Non-pigmented ciliary epithelial cell (primary cell): Measurements from ENCODE around the gene CMTM1.

ENCODE experiments used
- DNase-seq: peaks from one replicate; pipeline ENCODE4 v3.0.0-alpha.2; 2010; ENCODE audit warnings: low read depth

The CMTM1 gene

DNA sequence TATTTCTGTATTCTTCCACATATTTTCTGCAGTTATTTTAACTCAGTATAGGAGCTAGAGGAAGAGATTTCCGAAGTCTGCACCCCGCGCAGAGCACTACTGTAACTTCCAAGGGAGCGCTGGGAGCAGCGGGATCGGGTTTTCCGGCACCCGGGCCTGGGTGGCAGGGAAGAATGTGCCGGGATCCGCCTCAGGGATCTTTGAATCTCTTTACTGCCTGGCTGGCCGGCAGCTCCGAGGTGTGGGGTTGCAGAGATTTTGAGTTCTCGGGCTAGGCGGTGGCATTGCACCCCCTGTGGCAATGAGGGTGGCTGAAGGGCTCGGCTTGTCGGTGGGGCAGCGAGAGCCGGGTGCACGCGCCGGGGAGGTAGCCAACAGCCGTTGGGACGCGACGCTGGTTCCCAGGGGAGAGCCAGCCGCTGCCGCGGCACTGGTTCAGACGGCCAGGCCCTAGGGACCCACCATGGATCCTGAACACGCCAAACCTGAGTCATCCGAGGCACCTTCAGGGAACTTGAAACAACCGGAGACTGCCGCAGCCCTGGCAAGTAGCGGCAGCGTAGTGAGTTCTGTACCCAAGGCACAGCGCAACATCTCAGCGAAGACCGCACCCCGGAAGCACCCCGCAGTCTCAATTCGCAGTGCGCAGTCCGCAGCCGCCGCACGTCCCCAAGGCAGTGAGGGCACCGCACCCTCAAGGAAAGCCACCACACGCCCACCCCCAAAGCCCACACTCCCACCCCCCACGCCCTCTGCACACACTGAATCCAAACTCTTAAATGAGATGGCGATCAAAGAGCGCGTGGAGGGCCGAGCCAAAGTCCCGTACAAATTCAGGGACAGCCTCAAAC is at the start of gene CMTM1:
CMTM1 (plus strand) TSS at position 389 of the 851 bp plus-strand sequence; CDS start at position 464, 75 bp downstream.
- no peak for DNase-seq

DNA sequence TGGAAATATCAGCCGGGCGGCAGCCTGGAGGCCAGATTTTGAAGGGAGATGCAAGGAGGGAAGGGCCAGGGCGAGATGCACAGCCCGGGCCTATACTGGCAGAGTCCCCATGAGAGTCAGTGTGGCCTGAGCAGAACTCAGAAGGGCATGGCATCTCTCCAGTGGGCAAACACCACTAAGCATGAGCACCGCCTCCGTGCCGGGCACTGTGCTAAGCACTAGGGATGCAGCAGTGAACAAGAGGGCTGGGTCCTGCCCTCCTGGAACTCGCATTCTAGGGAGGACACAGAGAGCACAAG is 49.8 kb upstream of the CMTM1 start:
- no peak for DNase-seq

DNA sequence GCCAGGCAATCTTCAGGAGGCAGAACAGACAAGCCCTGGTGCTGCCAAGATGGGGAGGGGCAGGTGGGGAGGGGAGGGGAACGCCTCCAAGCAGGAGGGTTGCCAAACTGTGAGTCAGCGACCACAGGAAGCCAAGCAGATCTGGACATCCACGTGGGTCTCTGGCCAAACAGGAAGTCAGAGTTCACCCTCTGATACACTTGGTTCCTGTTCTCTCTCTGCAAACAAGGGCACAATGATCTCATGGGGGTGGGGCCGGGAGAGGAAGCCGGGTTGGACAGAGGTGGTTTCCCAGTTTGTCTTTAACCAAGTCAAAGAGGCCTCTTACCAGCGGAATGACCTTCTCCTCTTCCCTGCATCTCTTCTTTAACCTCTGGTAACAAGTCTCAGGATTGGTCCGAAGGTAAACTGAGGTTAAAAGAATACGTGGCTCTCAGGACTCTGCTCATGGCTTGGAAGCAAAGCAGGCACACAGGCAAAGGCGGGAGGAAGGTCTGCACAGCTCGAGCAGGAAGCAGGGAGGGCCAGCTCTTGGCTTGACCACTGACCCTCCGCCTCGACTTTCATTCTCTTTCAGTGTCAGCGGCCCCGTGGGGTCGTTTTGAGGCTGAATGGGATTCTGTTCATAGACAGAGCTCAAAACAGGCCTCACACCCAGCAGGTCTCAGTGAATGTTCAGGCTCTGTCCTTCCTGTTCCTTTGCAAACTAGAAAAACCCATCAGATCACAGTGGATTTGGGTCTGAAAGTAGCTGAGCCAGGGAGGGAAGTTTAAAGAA is 49.2 kb upstream of the CMTM1 start:
- peak; percentile 99 for DNase-seq

GRCh38 chr16:66517586-66518263 is 48.5 kb upstream of the CMTM1 start:
- DNase-seq, result no peak

- DNase-seq, result no peak
These were observed 46.5 kb upstream of the CMTM1 start for GRCh38 chr16:66519482-66520373.

- no peak for DNase-seq
These were observed 45.7 kb upstream of the CMTM1 start for GRCh38 chr16:66520406-66521170.

DNA sequence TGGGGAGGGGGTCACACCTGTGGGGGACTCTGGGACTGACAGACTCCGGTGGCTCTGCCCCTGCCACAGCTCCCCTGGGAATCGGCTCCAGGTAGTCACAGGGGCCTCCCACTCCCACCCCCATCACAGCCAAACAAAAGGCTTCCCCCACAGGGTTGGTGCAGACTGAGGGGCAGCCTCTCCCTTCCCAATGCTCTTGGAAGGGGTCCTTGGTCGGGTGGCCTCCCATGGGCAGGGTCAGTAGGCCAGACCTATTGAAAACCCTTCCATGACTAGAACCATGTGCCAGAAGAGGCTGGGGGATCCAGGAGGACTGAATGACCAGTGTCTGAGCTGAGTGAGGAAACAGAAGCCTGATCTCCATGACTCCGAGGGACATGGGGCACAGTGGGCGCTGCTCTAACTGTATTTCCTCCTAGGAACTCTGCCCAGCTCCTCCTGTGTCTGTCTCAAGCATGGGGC is 45.0 kb upstream of the CMTM1 start:
- DNase-seq, result no peak

GRCh38 chr16:66521951-66522771 is 44.1 kb upstream of the CMTM1 start:
- DNase-seq, result peak; percentile 93

DNA sequence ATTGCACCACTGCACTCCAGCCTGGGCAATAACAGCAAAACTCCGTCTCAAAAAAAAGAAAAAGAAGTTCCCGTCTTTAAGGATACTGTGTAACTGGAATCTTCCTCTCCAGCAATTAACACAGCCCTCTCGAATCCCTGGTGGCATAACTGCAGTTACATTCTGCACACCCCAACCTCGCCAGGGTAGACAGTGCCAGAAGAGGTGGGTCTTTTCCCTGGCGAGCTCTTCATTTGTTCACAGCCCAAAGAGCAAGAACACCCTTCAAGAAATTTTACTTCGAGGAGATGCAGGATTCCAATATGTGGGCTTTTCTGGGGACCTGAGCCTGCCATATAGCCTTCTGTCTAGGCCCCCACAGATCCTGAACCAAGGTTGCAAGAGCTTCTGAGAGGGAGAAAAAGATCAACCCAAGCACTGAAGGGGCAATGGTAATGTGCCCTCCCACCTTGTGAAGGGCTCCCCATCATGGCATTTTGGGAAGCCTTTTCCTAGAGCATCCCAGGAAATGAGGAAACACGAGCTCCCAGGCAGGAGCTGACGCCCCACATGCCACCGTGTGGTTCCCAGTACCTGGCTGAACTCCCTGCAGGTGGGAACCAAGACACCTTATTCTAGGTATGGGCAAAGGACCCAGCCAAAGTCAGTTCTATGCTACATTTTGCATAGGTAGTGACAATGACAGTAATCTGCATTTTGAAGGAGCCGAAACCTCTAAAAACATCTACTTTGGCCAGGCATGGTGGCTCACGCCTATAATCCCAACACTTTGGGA is 43.2 kb upstream of the CMTM1 start:
- DNase-seq, result no peak

- no peak for DNase-seq
These were observed 42.3 kb upstream of the CMTM1 start for GRCh38 chr16:66523861-66524354.

- DNase-seq, result no peak
These were observed 41.6 kb upstream of the CMTM1 start for GRCh38 chr16:66524601-66525164.

GRCh38 chr16:66525396-66526180 is 40.7 kb upstream of the CMTM1 start:
- peak; percentile 73 for DNase-seq

DNA sequence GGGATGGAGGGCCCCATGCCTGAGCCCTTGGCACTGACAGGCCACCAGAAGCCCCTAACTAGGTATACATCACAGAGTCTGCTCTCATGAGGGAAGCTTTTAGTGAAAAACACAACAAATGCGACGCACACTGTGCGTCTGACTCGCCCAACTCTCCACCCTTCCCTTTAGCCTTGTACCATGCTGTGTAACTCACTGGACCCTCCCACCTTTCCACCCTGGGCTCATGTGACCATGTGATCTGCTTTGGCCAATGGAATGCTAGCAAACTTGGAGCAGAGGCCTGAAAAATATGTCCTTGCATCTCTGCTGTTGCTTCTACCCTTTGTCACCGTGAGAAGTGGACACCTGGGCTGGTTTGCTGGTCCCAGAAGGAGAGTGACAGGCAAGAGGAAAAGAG is 37.9 kb upstream of the CMTM1 start:
- DNase-seq, result no peak

DNA sequence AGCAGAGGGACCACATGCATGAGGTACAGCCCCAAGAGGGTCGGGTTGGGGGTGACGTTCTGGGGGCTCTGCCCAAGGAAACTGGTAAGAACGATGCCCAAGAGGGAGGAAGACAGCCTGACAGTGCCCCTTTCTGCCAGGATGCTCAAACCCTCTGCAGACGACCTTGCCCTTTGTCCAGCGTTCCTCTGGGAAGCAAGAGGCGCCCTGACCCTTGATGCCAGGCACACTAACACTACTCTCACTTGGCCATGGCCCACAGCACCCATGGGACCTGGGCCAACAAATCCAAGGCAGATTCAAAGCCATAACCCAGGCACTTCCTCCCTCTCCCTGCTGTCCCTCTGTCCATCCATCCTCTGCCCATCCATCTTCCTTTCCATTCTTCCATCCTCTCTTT is 36.8 kb upstream of the CMTM1 start:
- no peak for DNase-seq

- no peak for DNase-seq
These were observed 31.9 kb upstream of the CMTM1 start for GRCh38 chr16:66534376-66534799.

DNA sequence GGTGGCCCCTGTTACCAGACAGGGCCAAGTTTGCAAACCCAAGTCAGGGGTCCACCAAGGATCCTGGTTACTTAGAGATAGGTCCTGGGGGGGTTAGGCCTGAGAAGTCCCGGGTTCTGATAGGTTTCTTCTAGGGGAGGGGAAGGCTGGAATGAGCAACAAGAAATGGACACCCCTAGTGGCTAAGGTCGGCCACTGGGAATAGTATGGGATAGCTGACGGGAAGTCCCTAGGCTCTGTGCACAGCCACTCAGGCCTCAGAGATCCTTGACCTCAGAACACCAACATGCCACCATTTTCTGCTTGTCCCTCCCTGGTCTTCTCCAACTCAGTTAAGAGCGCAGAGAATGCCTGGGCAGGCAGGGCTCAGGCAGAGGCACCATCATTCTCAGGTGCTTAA is 29.7 kb upstream of the CMTM1 start:
- no peak for DNase-seq

- DNase-seq, result no peak
These were observed 29.0 kb upstream of the CMTM1 start for GRCh38 chr16:66537236-66537635.

DNA sequence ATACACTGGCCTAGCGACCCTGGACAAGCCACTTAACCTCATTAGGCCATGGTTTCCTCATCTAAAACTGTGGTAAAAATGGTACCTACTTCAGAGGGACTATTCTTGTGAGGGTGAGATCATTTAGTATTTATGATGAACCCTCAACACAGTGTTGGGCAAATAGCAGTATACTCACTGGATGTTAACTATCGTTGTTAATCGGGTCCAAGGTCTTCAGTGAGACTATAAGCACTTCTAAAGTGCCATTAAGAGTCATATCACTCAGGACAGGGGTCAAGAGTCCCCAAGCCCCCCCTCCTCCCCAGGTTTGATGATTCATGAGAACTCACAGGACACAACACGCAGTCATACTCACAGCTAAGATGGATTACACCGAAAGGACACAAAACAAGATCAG is 27.3 kb upstream of the CMTM1 start:
- DNase-seq, result no peak
